ENCODE measurements around the gene CUL2. TPM values are rescaled to one million over a fixed set of nuclear protein-coding genes. Genes with fewer than 3 reads are reported as not detected.

CUL2 gene
- total RNA-seq, 1 donor from 2014 or later: 18.7 TPM

- TF ChIP-seq POLR2A (IDR thresholded peaks at IDR 0.05) (no peak), POLR2AphosphoS5 (IDR thresholded peaks at IDR 0.05; ENCODE audit: insufficient read depth in 1 of 2, low read depth in 1 of 2) (no peak), CTCF (IDR thresholded peaks at IDR 0.05) (no peak)
- no peaks in the 10 kb centered on the region for H3K27me3 ChIP-seq
- H3K36me3 ChIP-seq: no peaks in the 10 kb centered on the region
- intact Hi-C loops (cut with DNase I): no loop called here
- H3K9me3 ChIP-seq: no peaks in the 10 kb centered on the region
- H3K27ac ChIP-seq: no peak overlapping the region
- no peak overlapping the region for H3K4me3 ChIP-seq
- no peaks in the 10 kb centered on the region for H3K4me1 ChIP-seq
- DNase-seq (ENCODE audit: extremely low spot score in 2 of 2): no peak
Observed at GRCh38 chr10:35097510-35097909, 7.4 kb upstream of the CUL2 start.

DNA sequence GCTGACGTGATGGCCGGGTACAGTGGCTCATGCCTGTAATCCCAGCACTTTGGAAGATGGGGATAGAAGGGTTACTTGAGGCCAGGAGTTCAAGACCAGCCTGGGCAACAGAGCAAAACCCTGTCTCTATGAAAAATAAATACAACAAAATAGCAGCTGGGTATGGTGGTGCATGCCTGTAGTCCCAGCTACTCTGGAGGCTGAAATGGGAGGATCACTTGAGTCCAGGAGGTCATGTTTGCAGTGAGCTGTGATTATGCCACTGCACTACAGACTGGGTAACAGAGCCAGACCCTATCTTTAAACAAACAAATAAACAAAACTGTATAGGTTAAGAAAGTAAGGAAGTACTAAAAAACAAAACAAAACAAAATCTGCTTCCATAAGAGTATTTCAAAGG, 6.2 kb upstream of the CUL2 start:
- H3K4me3 ChIP-seq: no peak overlapping the region
- no peaks in the 10 kb centered on the region for H3K4me1 ChIP-seq
- intact Hi-C loops (cut with DNase I): no loop called here
- no peaks in the 10 kb centered on the region for H3K9me3 ChIP-seq
- no peak for TF ChIP-seq CTCF (IDR thresholded peaks at IDR 0.05)
- TF ChIP-seq POLR2A (IDR thresholded peaks at IDR 0.05): no peak
- no peak for TF ChIP-seq POLR2AphosphoS5 (IDR thresholded peaks at IDR 0.05; ENCODE audit: insufficient read depth in 1 of 2, low read depth in 1 of 2)
- H3K36me3 ChIP-seq: no peaks in the 10 kb centered on the region
- no peaks in the 10 kb centered on the region for H3K27me3 ChIP-seq
- DNase-seq (ENCODE audit: extremely low spot score in 2 of 2): no peak
- H3K27ac ChIP-seq: no peak overlapping the region

- H3K36me3 ChIP-seq: no peaks in the 10 kb centered on the region
- no peaks in the 10 kb centered on the region for H3K27me3 ChIP-seq
- DNase-seq (ENCODE audit: extremely low spot score in 2 of 2): no peak
- no peak overlapping the region for H3K4me3 ChIP-seq
- no peaks in the 10 kb centered on the region for H3K9me3 ChIP-seq
- H3K4me1 ChIP-seq: peaks cover 25% of the 10 kb centered on the region
- H3K27ac ChIP-seq: no peak overlapping the region
- TF ChIP-seq POLR2AphosphoS5 (IDR thresholded peaks at IDR 0.05; ENCODE audit: insufficient read depth in 1 of 2, low read depth in 1 of 2): no peak
- intact Hi-C loops (cut with DNase I): no loop called here
Observed at GRCh38 chr10:35092851-35093250, 2.7 kb upstream of the CUL2 start.

DNA sequence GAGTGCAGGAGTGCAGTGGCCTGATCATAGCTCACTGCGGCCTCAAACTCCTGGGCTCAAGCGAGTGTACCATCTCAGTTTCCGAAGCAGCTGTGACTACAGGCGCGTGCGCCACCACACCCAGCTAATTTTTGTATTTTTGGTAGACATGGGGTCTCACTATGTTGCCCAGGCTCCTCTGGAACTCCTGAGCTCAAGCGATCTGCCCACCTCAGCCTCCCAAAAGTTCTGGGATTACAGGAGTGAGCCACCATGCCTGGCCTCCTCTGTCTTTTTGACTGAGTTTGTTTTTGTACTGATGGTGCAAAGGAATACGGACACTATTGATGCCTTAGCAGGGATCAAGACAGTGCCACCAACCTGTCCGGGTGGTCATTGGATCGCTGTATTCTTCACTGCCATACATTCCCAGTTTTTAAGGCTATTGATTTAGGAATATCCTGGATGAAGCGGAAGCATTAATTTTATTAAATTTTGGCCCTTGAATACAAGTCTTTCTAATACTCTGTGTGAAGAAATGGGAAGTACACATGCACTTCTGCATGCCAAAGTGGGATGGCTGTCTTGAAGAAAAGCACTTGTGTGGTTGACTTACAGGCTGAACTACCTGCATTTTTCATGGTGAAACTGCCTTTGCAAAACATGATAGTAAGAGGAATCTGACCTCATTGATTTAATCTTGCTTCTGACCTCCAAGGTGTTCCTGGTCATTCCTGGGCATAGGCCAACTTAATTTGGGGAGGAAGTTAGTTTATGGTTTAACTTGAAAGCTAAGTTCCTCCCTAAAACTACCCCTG, 2.1 kb upstream of the CUL2 start:
- no peak overlapping the region for H3K27ac ChIP-seq
- H3K9me3 ChIP-seq: no peaks in the 10 kb centered on the region
- TF ChIP-seq POLR2AphosphoS5 (IDR thresholded peaks at IDR 0.05; ENCODE audit: insufficient read depth in 1 of 2, low read depth in 1 of 2) (no peak), POLR2A (IDR thresholded peaks at IDR 0.05) (no peak), CTCF (IDR thresholded peaks at IDR 0.05) (no peak)
- H3K4me1 ChIP-seq: peaks cover 31% of the 10 kb centered on the region
- no peak overlapping the region for H3K4me3 ChIP-seq
- H3K36me3 ChIP-seq: no peaks in the 10 kb centered on the region
- H3K27me3 ChIP-seq: no peaks in the 10 kb centered on the region
- intact Hi-C loops (cut with DNase I): no loop called here
- no peak for DNase-seq (ENCODE audit: extremely low spot score in 2 of 2)

DNA sequence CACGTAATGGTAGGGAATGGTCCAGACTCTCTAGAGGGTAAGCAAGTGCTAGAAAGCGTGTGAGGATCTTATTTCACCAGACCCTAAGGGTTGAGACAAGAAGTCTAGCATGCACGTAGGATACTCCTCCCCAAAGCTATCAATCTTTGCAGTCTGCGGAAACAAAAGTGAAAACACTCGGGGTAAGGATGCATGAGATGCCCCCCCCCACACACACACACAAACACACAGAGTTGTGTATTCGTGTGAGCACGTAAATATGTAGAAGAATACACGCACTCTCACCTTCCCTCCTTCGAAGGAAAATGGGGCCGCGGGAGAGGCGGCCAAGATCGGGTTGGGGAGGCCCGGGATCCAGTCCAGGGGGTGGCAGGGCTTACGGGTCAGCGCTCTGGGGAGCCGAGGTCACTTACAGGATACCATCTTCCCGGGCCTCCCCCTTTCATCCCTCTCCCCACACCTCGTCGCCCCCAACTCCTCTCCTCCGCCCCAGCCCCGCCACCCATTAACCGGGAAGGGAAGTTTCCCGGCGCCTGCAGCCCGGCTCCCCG, 455 bp downstream of the CUL2 start:
- intact Hi-C loops (cut with DNase I): no loop called here
- no peak for DNase-seq (ENCODE audit: extremely low spot score in 2 of 2)
- Histone ChIP-seq H3K27ac (peak overlapping the region; percentile 88), H3K27me3 (no peaks in the 10 kb centered on the region), H3K9me3 (no peaks in the 10 kb centered on the region), H3K36me3 (no peaks in the 10 kb centered on the region), H3K4me3 (peak overlapping the region; percentile 82 to 91), H3K4me1 (peaks cover 45% of the 10 kb centered on the region)
- TF ChIP-seq POLR2A (IDR thresholded peaks at IDR 0.05) (no peak), CTCF (IDR thresholded peaks at IDR 0.05) (no peak), POLR2AphosphoS5 (IDR thresholded peaks at IDR 0.05; ENCODE audit: insufficient read depth in 1 of 2, low read depth in 1 of 2) (no peak)
